Endothelial cell (in vitro differentiated cells): Measurements from ENCODE around the gene EI24. TPM values are rescaled to one million over a fixed set of nuclear protein-coding genes. Genes with fewer than 3 reads are reported as not detected.
A peak's percentile ranks its signal among the peaks of the same experiment; 100 is the strongest.

Experiments used
- DNase-seq: peaks from one replicate; pipeline ENCODE4 v3.0.0; 2021; ENCODE audit warnings: low spot score
- H3K27ac Mint-ChIP-seq: one replicate; pipeline ENCODE4 v1.8.0; 2021; ENCODE audit warnings: mixed read lengths, inconsistent platforms; ENCODE audit not compliant: unreplicated experiment
- H3K27me3 Mint-ChIP-seq: one replicate; pipeline ENCODE4 v1.8.0; 2021; ENCODE audit warnings: mild to moderate bottlenecking, moderate library complexity, mixed read lengths, inconsistent platforms; ENCODE audit not compliant: unreplicated experiment
- H3K36me3 Mint-ChIP-seq: one replicate; pipeline ENCODE4 v1.8.0; 2021; ENCODE audit warnings: mild to moderate bottlenecking, low read depth, mixed read lengths, inconsistent platforms; ENCODE audit not compliant: unreplicated experiment
- H3K4me1 Mint-ChIP-seq: one replicate; pipeline ENCODE4 v1.8.0; 2021; ENCODE audit warnings: mild to moderate bottlenecking, mixed read lengths, inconsistent platforms; ENCODE audit not compliant: unreplicated experiment
- H3K4me3 Mint-ChIP-seq: one replicate; pipeline ENCODE4 v1.8.0; 2021; ENCODE audit warnings: mild to moderate bottlenecking, mixed read lengths, inconsistent platforms; ENCODE audit not compliant: unreplicated experiment
- H3K9me3 Mint-ChIP-seq: one replicate; pipeline ENCODE4 v1.8.0; 2021; ENCODE audit warnings: mixed read lengths, inconsistent platforms; ENCODE audit not compliant: unreplicated experiment
- CTCF ChIP-seq: fragments of 200-600 bp; sonication (generic); IDR thresholded peaks from one replicate; pipeline ENCODE4 v1.5.0; 2021; ENCODE audit warnings: antibody characterized with exemption; ENCODE audit not compliant: unreplicated experiment
- total RNA-seq: library from RNA; stranded (reverse); fragmentation: NEBNext Ultra II Directional; extraction: Animal tissue kit (Norgen Biotek cat#: 25700); gene quantifications from one replicate; pipeline ENCODE4 v1.2.1, GENCODE V29; 2021; ENCODE audit not compliant: unreplicated experiment

Gene EI24
- total RNA-seq, 1 donor from 2014 or later: 134 TPM

GRCh38 chr11:125609545-125609944 is 40.3 kb downstream of the EI24 start:
- H3K27me3 Mint-ChIP-seq: no peaks in the 10 kb centered on the region
- no peak overlapping the region for H3K27ac Mint-ChIP-seq
- peaks cover 45% of the 10 kb centered on the region for H3K36me3 Mint-ChIP-seq
- H3K9me3 Mint-ChIP-seq: no peaks in the 10 kb centered on the region
- DNase-seq: no peak
- H3K4me1 Mint-ChIP-seq: no peaks in the 10 kb centered on the region
- H3K4me3 Mint-ChIP-seq: peak overlapping the region; percentile 56
- no peak for TF ChIP-seq CTCF

DNA sequence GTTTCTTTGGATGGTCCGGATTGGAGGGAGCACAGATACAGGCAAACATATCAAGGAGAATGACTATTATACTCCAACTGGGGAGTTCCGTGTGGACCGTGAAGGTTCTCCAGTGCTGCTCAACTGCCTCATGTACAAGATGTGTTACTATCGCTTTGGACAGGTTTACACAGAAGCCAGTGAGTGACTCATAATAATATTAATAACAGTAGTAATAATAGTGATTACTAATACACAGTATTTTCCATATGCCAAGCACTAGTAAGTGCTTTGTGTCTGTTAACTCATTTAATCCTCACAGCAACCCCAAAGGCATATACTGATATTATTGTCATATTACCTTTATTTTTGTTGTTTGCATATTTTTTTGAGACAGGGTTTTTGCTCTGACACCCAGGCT is 49.1 kb downstream of the EI24 start:
- DNase-seq: no peak
- H3K27me3 Mint-ChIP-seq: no peaks in the 10 kb centered on the region
- H3K27ac Mint-ChIP-seq: no peak overlapping the region
- peaks cover 22% of the 10 kb centered on the region for H3K36me3 Mint-ChIP-seq
- H3K4me3 Mint-ChIP-seq: no peak overlapping the region
- no peak for TF ChIP-seq CTCF
- H3K9me3 Mint-ChIP-seq: no peaks in the 10 kb centered on the region
- H3K4me1 Mint-ChIP-seq: peaks cover 4% of the 10 kb centered on the region

DNA sequence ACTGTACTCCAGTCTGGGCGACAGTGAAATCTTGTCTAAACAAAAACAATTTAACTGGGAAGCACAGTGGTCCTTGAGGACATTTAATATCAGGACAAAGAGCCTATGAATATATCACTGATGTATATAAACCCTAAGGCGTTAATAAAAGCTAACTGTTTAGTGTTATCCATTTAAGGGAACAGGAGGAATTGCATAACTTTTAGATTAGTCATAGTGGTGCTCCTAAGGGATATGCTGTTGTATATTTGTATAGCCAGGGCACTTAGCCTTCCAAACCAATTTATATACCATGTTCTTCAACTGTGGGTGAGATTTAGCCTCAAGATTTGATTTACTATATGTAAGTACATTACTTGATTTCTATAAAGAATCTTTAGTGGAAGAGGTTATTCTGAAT is 52.7 kb downstream of the EI24 start:
- Mint-ChIP-seq H3K9me3 (no peaks in the 10 kb centered on the region), H3K27ac (no peak overlapping the region), H3K4me1 (peaks cover 19% of the 10 kb centered on the region)

GRCh38 chr11:125623064-125623463 is 53.8 kb downstream of the EI24 start:
- no peaks in the 10 kb centered on the region for H3K9me3 Mint-ChIP-seq
- no peak for DNase-seq
- H3K4me3 Mint-ChIP-seq: no peak overlapping the region
- H3K27ac Mint-ChIP-seq: peak overlapping the region; percentile 69
- no peak for TF ChIP-seq CTCF
- peaks cover 10% of the 10 kb centered on the region for H3K36me3 Mint-ChIP-seq
- H3K27me3 Mint-ChIP-seq: no peaks in the 10 kb centered on the region
- H3K4me1 Mint-ChIP-seq: peaks cover 25% of the 10 kb centered on the region

More for the DNA sequence above, 52.7 kb downstream of the EI24 start:
- H3K4me3 Mint-ChIP-seq: no peak overlapping the region
- DNase-seq: no peak
- no peaks in the 10 kb centered on the region for H3K27me3 Mint-ChIP-seq
- H3K36me3 Mint-ChIP-seq: peaks cover 11% of the 10 kb centered on the region
- TF ChIP-seq CTCF: no peak

GRCh38 chr11:125624756-125625213 is 55.5 kb downstream of the EI24 start, which contains the start of gene CHEK1:
Gene CHEK1 (plus strand): TSS chr11:125625163. CDS start chr11:125626769, 1,606 bp downstream.
- H3K9me3 Mint-ChIP-seq: no peaks in the 10 kb centered on the region
- H3K27me3 Mint-ChIP-seq: no peaks in the 10 kb centered on the region
- peak within 1 kb of the TSS; percentile 96 for H3K27ac Mint-ChIP-seq
- no peak for DNase-seq
- peaks cover 25% of the 10 kb centered on the region for H3K4me1 Mint-ChIP-seq
- no peak for TF ChIP-seq CTCF
- H3K4me3 Mint-ChIP-seq: peak within 1 kb of the TSS; percentile 94
- peaks cover 1% of the 10 kb centered on the region for H3K36me3 Mint-ChIP-seq
